ENCODE data around the gene FBXW8. TPM values are rescaled to one million over a fixed set of nuclear protein-coding genes. Genes with fewer than 3 reads are reported as not detected.

Gene FBXW8
- total RNA-seq, 1 experiment from 2014 or later, result 15.6 TPM

- ATAC-seq, result no peak
- CTCF ChIA-PET, result no interaction called here
- H3K36me3 Mint-ChIP-seq, result peaks cover 36% of the 10 kb centered on the region
Measured at GRCh38 chr12:117017807-117018206, 107.1 kb downstream of the FBXW8 start.

GRCh38 chr12:117018276-117018675 lies 107.5 kb downstream of the FBXW8 start:
- H3K36me3 Mint-ChIP-seq, result peaks cover 32% of the 10 kb centered on the region
- ChIA-PET POLR2A (no interaction called here), CTCF (no interaction called here)
- TF ChIP-seq MAX (CRISPR knock-in tag; IDR thresholded peaks at IDR 0.05), result no peak
- TF ChIP-seq SMAD4 (CRISPR knock-in tag; IDR thresholded peaks at IDR 0.05), result no peak
- no peak for TF ChIP-seq GABPB1 (CRISPR knock-in tag; IDR thresholded peaks at IDR 0.05)
- TF ChIP-seq CDX4 (CRISPR knock-in tag; IDR thresholded peaks at IDR 0.05; ENCODE audit: borderline replicate concordance), result no peak
- TF ChIP-seq NR2C2 (CRISPR knock-in tag; IDR thresholded peaks at IDR 0.05), result no peak
- TF ChIP-seq CREM (CRISPR knock-in tag; IDR thresholded peaks at IDR 0.05), result no peak
- no peak for TF ChIP-seq CREB1 (CRISPR knock-in tag; IDR thresholded peaks at IDR 0.05)
- TF ChIP-seq FOXK1 (CRISPR knock-in tag; IDR thresholded peaks at IDR 0.05), result no peak
- H3K4me1 Mint-ChIP-seq, result peaks cover 10% of the 10 kb centered on the region
- H3K4me3 Mint-ChIP-seq, result no peak overlapping the region
- H3K27me3 Mint-ChIP-seq (ENCODE audit: low read depth), result no peaks in the 10 kb centered on the region
- H3K27ac Mint-ChIP-seq, result 0 out of 2 replicates have a peak overlapping the region, but pooled peaks have one; percentile 8
- peaks cover 3% of the 10 kb centered on the region; the same call in 1 of the 2 replicates for H3K9me3 Mint-ChIP-seq
- no peak for ATAC-seq
- no peak for DNase-seq (ENCODE audit: low spot score)

More at GRCh38 chr12:117017807-117018206, 107.1 kb downstream of the FBXW8 start:
- POLR2A ChIA-PET, result no interaction called here
- TF ChIP-seq ETV6 (CRISPR knock-in tag; IDR thresholded peaks at IDR 0.05) (no peak), SMAD4 (CRISPR knock-in tag; IDR thresholded peaks at IDR 0.05) (no peak), NFYB (CRISPR knock-in tag; conservative IDR thresholded peaks at IDR 0.05; ENCODE audit: low read depth) (no peak), PRRX2 (CRISPR knock-in tag; IDR thresholded peaks at IDR 0.05) (no peak), FOXJ3 (CRISPR knock-in tag; IDR thresholded peaks at IDR 0.05; ENCODE audit: borderline replicate concordance) (no peak), ZNF121 (CRISPR knock-in tag; IDR thresholded peaks at IDR 0.05) (no peak), ATF3 (CRISPR knock-in tag; conservative IDR thresholded peaks at IDR 0.05) (no peak), ZNF281 (CRISPR knock-in tag; IDR thresholded peaks at IDR 0.05) (no peak), NR2C2 (CRISPR knock-in tag; IDR thresholded peaks at IDR 0.05) (no peak), JUN (CRISPR knock-in tag; IDR thresholded peaks at IDR 0.05) (no peak), JAZF1 (CRISPR knock-in tag; IDR thresholded peaks at IDR 0.05) (no peak), KAT7 (CRISPR knock-in tag; IDR thresholded peaks at IDR 0.05; ENCODE audit: borderline replicate concordance) (no peak), ELF4 (CRISPR knock-in tag; IDR thresholded peaks at IDR 0.05; ENCODE audit: low read depth) (no peak), ESRRA (CRISPR knock-in tag; IDR thresholded peaks at IDR 0.05; ENCODE audit: borderline replicate concordance) (no peak), FOXP1 (CRISPR knock-in tag; IDR thresholded peaks at IDR 0.05; ENCODE audit: borderline replicate concordance) (no peak), ZNF138 (CRISPR knock-in tag; conservative IDR thresholded peaks at IDR 0.05) (no peak), CREB1 (CRISPR knock-in tag; IDR thresholded peaks at IDR 0.05) (no peak), NFATC4 (CRISPR knock-in tag; IDR thresholded peaks at IDR 0.05) (no peak), OVOL2 (CRISPR knock-in tag; IDR thresholded peaks at IDR 0.05; ENCODE audit: borderline replicate concordance) (no peak), PRDM15 (CRISPR knock-in tag; IDR thresholded peaks at IDR 0.05) (no peak)
- H3K4me1 Mint-ChIP-seq, result peaks cover 14% of the 10 kb centered on the region
- no peak for DNase-seq (ENCODE audit: low spot score)
- H3K27me3 Mint-ChIP-seq (ENCODE audit: low read depth), result no peaks in the 10 kb centered on the region
- H3K9me3 Mint-ChIP-seq, result peaks cover 3% of the 10 kb centered on the region; the same call in 1 of the 2 replicates
- H3K27ac Mint-ChIP-seq, result peak overlapping the region; percentile 26; the same call in 1 of the 2 replicates
- H3K4me3 Mint-ChIP-seq, result no peak overlapping the region

Measured in WTC11 (cell line).